ENCODE measurements around the gene LY86.
"Not testable (repeated sequence)": the region's sequence is repeated elsewhere in the genome, so short reads cannot be mapped to it uniquely, and the experiment has no call there.

The LY86 gene

DNA sequence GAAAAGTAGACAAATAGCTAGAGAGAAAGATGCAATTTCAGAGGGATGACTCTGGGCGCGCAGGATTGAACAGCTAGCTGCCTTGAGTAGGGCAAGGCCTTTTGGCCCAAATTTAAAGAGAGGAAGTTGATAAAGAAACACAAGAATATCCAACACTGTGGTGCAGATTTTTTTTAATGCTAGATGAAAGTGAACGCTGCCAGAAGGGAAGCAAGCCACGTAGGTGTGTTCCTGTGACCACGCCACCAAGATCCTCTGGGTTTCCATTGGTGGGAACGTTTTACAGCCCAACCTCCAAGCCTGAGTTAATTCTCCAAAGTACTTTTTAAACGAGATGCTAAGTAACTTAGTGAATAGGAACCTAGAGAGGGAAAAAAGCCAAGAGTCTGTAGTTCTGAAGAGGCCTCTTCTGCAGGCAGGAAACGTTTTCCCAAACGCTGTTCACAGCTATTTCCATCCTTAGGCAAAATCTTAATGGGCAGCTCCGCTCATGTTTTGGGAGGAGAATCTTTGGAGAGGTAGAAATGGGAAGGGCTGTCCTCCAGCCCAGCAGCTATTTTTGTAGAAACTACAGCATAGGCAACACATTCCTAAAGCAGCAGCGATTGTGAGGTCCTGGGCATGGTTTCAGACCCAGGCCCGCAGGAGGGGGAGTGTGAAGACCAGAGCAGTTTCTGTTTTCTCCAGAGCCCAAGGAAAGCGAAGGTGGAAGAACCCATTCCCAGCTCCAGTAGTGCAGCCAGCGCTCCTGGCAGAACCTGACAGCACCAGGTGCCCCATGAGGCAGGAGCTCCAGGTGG lies 8.2 kb downstream of the LY86 start:
- DNase-seq (ENCODE audit: low spot score), result no peak

GRCh38 chr6:6597682-6598081 lies 9.2 kb downstream of the LY86 start:
- no peak for DNase-seq (ENCODE audit: low spot score)

DNA sequence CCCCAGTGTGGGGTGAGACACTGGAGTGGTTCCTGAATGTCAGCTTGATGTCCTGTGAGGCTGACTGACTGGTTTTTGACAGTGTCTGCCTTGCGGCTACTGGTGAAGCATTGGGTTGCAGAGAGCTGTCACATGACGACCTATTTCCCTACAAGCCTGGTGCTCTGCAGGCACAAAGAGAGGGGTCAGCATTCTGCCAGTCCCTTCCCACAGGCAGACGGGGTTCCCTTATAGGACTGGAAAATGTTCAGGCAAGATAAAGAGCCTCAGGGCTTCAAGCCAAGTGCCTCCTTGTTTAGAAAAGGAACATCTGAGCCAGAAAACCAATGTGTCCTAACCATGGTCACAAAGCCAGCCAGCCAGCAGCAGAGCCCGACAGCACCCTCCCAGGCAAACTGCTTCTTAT lies 11.0 kb downstream of the LY86 start:
- no peak for DNase-seq (ENCODE audit: low spot score)

GRCh38 chr6:6600875-6601274 lies 12.4 kb downstream of the LY86 start:
- DNase-seq (ENCODE audit: low spot score), result no peak

GRCh38 chr6:6602262-6602661 lies 13.7 kb downstream of the LY86 start:
- DNase-seq (ENCODE audit: low spot score), result no peak

GRCh38 chr6:6603317-6603716 lies 14.8 kb downstream of the LY86 start:
- no peak for DNase-seq (ENCODE audit: low spot score)

- DNase-seq (ENCODE audit: low spot score), result no peak
These were observed 15.5 kb downstream of the LY86 start for GRCh38 chr6:6604015-6604414.

GRCh38 chr6:6604566-6604965 lies 16.0 kb downstream of the LY86 start:
- no peak for DNase-seq (ENCODE audit: low spot score)

- DNase-seq (ENCODE audit: low spot score), result no peak
These were observed 17.4 kb downstream of the LY86 start for GRCh38 chr6:6605873-6606272.

- not testable (repeated sequence) for DNase-seq (ENCODE audit: low spot score)
These were observed 18.0 kb downstream of the LY86 start for GRCh38 chr6:6606391-6607030.

DNA sequence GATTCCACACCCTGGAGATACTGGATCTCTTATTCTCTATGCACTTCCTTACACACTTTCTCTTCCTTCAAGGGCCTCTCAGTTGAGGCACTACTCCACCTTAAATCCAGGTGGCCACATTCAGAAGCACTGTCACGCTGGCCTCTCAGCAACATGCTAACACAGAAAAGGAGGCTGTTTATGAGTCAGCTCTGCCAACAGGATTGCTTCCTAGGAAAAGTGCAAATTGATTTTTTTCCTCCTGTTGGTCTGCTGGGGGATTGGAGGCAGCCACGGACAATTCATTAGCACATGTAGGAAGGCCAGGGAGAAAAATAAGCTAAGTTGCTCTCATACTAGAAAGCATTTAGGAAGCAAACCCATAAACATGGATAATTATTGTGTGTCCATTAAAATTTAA lies 20.9 kb downstream of the LY86 start:
- no peak for DNase-seq (ENCODE audit: low spot score)

DNA sequence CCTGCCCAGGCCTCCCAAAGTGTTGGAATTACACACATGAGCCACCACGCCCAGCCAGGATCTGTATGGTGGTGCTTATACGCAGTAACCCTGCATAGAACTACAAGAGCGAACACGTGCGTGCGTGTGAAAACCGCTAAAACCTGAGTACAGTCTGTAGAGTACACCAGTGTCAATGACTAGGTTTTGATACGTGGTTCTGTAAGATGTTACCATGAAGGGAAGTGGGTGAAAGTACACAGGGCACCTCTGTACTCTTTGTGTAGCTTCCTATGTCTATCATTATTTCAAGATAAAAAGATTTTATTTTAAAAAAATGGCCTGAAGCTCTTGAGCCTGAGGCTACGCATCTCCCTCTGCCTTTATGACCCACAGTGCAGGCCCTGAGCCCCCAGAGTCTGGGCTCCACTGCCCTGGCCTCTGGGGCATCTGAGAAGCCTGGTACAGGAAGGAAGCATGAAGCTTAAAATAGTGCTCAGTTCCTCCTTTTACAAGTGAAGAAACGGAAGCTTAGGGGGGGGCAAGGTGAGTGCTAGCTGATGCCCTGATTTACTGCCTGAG lies 21.6 kb downstream of the LY86 start:
- DNase-seq (ENCODE audit: low spot score), result peak; percentile 77

- DNase-seq (ENCODE audit: low spot score), result no peak
These were observed 23.0 kb downstream of the LY86 start for GRCh38 chr6:6611486-6611885.

DNA sequence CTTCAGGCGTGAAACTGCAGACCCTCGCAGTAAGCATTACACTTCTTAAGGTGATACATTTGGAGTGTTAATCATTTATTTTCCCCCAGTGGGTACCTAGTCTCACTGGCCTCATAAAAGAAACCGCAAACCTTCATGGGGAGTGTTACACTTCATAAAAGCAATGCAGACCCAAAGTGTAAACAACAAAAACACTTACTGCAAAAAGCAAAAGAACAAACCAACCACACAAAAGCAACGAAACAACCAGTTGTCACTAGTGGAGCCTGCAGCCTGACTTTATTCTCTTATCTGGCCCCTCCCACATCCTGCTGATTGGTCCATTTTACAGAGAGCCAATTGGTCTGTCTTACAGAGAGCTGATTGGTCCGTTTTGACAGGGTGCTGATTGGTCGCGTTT lies 23.8 kb downstream of the LY86 start:
- DNase-seq (ENCODE audit: low spot score), result no peak

- DNase-seq (ENCODE audit: low spot score), result not testable (repeated sequence)
These were observed 24.7 kb downstream of the LY86 start for GRCh38 chr6:6613103-6613718.

DNA sequence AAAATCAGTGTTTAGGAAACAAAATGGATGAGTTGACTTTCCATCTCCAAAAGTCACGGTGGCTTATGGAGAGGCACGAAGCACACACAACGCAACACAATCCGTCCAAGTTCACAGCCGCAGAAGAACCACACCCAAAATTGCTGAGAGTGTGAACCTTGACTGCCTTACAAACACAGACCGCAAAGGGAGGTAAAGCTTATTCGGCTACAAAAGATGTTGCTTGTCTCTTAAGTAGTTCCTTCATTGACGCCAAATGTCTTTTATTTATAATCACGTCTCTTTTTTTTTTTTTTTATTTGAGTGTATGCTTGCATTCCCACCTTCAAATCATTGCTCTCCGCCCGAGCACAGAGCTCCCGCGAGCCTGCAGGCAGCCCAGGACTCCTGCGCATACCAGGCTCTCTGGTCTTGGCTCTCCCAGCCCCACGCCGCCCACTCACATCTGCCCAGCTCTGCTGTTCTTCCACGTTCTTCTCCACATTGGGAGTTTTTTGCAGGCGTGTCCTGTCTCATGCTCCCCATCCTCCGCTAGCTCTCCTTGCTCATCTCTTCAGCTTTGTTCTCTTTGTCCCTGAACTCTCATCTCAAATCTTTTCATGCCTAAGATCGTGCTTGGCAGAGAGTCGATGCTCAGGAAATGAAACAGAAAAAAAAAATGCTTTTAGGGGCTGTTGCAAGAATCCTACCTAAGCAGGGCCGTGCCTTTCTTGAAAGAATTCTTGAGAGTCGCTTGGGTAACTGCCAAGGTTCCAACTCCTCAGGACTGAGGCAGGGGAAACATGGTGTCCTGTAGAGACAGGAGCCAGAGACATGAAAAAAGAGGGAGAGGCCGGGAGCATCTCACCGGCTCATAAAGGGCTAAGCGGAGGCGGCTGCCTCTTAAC lies 25.8 kb downstream of the LY86 start:
- DNase-seq (ENCODE audit: low spot score), result no peak

- no peak for DNase-seq (ENCODE audit: low spot score)
These were observed 26.4 kb downstream of the LY86 start for GRCh38 chr6:6614983-6615349.

- DNase-seq (ENCODE audit: low spot score), result no peak
These were observed 28.1 kb downstream of the LY86 start for GRCh38 chr6:6616656-6617055.

DNA sequence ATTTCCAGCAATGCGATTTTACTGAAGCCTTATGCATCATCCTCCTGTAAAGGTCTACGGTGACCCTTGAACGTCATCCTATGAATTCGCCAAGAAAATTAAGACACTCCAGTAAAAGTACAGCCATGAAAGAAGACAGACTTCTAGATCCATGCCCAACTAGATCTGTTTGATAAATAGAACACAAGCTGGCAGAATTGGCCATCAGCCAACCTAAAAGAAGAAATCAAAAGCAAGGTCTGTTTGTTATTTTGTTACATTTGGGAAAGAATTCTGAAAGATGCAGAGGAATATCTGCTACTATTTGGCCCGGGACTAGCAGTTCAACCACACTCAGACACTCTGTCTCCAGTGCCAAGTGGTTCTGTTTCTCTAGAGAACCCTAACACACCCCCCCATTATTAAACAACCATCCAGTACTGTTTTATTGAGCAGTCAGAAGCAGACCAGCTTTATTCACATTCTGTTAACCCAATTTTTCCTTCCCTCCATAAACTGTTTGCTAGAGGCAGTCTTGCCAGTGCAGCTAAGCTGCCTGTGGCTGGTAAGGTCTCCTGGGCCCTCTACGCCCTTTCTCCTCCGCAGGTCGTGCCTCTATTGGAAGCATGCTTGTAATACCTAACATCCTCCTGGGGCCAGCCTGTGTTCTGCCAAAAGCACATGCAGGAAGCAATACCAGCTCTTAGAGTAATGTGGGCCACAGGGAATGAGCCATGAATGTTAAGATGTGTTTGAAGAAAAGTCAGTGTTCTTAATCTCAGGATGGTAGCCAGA lies 30.7 kb downstream of the LY86 start:
- no peak for DNase-seq (ENCODE audit: low spot score)

GRCh38 chr6:6620766-6621425 lies 32.4 kb downstream of the LY86 start:
- no peak for DNase-seq (ENCODE audit: low spot score)

- DNase-seq (ENCODE audit: low spot score), result no peak
These were observed 34.0 kb downstream of the LY86 start for GRCh38 chr6:6622501-6622900.
